ENCODE measurements around the gene AGO4.
"Not testable (repeated sequence)": the region's sequence is repeated elsewhere in the genome, so short reads cannot be mapped to it uniquely, and the experiment has no call there.

AGO4 gene

GRCh38 chr1:35807614-35808449 lies at the start of gene AGO4:
AGO4 (plus strand) TSS chr1:35808016; CDS start chr1:35808417, 401 bp downstream.
- DNase-seq, result no peak

GRCh38 chr1:35762141-35762540 lies 45.7 kb upstream of the AGO4 start:
- DNase-seq, result no peak

DNA sequence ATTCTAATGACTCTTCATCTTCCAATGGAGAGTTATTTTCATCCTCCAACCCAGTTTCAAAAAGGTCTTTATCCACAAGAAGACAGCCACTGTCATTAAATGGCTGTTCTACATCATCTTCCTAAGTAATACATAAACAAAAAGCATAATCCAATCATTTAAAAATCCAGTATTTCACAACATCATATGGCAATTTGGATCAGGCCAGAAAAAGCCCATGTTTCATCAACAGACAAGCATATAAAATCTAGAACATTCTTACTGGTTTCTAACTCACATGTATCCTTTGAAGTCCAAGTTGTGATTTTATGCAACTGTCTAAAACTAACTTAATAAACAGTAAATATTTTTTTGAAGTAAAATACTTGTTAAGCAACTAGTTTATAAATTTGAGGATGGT lies 44.6 kb upstream of the AGO4 start:
- no peak for DNase-seq

- no peak for DNase-seq
Measured at GRCh38 chr1:35764283-35764682, 43.5 kb upstream of the AGO4 start.

- DNase-seq, result no peak
Measured at GRCh38 chr1:35768350-35769187, 39.2 kb upstream of the AGO4 start.

DNA sequence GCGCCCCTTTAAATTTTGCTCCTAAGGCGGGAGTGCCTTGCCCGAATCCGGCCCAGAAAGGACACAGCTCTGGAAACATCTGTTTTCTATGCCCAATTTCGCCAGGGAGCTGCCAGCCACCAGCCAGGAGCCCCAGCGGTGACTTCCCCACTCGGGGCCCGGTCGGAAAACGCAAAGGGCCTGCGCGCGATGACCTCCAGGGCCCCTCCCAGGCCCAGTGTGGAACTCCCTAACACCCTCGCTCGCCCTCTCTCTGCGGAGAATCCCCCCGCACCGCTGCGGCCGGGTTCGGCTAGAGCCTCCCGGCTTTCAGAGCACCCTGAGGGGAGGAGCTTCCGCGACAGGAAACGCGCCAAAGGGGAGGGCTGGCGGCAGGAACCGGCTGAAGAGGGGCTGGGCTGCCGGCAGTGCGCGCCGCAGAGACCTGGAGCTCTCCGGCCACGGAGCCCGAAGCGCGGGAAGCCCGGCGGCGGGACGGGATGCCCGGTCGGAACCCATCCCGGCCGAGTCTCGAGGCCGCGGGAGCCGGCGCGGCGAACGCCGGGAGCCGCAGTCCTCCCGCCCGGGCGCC lies 38.5 kb upstream of the AGO4 start:
- DNase-seq, result peak; percentile 10

DNA sequence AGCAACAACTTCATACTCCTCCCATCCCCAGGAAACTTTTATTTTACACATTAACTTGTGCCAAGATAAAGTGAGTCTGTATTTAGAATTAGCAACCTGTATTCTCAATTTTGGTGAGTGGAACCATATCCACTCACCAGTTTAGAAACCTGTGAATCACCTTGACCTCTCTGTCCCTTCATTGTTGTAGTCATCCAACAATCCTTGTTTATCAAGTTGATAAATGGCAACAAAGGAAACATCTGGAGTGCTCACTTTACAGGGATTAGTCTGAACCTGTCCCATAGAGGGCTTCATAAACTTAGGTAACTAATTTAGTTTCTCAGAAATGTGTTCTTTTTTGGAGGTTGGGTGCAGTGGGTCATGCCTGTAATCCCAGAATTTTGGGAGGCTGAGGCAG lies 34.1 kb upstream of the AGO4 start:
- no peak for DNase-seq

- not testable (repeated sequence) for DNase-seq
Measured at GRCh38 chr1:35776172-35776571, 31.6 kb upstream of the AGO4 start.

DNA sequence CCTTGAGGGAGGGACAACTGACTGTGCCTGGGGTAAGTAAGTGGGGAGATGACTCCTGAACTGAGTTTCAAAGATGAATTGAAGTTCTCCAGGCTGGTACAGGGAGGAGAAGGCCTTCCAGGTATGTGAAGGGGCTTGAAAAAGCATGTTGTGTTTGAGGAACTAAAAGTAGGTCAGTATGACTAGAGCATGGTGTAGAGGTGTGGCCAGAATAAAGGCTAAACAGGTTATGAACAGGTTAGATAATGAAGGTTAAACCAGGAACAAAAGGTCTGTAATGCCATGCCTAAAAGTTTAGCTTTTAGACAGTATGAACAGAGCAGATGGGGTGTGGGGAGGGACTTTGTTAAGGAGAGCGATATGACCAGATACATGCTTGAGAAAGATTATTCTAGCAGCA lies 30.7 kb upstream of the AGO4 start:
- DNase-seq, result no peak

- no peak for DNase-seq
Measured at GRCh38 chr1:35783055-35783583, 24.7 kb upstream of the AGO4 start.

GRCh38 chr1:35784364-35784763 lies 23.5 kb upstream of the AGO4 start:
- DNase-seq, result not testable (repeated sequence)

DNA sequence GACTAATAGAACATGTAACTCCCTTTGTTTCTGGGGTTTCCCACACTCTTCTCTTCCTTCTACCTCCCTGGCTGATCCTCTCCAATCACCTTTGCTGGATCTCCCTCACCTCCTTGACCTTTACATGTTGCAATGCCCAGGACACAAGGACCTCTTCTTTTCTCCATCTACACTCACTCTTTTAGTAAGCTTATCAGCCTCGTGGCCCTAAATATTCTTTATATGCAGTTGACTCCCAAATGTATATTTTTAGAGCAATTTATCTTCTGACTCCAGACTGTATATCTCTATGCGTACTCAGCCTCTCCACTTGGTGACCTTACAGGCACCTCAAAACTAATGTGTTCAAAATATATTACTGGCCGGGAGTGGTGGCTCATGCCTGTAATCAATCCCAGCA lies 19.7 kb upstream of the AGO4 start:
- DNase-seq, result no peak

DNA sequence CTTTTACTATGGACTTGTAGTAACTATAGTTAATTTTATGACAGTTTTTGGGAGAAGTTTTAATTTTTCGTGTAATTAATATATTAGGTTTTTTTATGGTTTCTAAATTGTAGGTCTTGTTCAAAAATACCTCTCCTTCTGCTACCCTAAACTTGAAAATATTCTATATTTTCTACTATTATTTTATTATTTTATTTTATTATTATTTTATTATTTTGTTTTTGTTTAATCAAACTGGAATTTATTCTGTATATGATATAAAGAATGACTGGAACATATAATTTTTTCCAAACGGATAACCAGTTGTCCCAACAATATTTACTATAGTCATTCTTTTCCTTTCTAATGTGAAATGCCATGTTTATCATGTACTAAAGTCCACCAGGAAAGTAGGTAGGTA lies 17.1 kb upstream of the AGO4 start:
- no peak for DNase-seq

DNA sequence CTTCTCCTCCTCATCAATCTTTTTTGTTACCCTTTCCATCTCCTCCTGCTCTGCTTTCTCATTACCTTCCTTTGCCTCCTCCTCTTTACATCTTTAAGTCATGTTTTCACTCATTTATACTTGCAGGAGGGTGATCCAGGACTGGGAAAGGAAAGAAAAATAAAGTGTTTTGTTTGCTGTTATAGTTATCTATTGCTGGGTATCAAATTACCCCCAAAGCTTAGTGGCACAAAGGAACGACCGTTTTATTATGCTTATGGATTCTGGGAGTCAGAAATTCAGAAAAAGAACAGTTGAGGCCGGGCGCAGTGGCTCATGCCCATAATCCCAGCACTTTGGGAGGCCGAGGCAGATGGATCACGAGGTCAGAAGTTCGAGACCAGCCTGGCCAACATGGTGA lies 12.5 kb upstream of the AGO4 start:
- DNase-seq, result no peak

GRCh38 chr1:35797380-35797779 lies 10.4 kb upstream of the AGO4 start:
- no peak for DNase-seq

DNA sequence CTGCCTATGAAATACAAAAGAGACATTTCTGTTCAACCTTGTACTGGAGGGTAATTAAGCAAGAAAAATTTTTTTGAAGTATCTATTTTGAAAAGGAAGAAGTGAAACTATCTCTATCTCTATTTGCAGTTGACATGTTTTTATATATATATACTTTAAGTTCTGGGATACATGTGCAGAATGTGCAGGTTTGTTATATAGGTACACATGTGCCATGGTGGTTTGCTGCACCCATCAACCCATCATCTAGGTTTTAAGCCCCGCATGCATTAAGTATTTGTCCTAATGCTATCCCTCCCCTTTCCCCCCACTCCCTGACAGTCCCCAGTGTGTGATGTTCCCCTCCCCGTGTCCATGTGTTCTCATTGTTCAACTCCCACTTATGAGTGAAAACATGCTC lies 9.8 kb upstream of the AGO4 start:
- not testable (repeated sequence) for DNase-seq

- DNase-seq, result not testable (repeated sequence)
Measured at GRCh38 chr1:35800167-35800887, 7.5 kb upstream of the AGO4 start.

DNA sequence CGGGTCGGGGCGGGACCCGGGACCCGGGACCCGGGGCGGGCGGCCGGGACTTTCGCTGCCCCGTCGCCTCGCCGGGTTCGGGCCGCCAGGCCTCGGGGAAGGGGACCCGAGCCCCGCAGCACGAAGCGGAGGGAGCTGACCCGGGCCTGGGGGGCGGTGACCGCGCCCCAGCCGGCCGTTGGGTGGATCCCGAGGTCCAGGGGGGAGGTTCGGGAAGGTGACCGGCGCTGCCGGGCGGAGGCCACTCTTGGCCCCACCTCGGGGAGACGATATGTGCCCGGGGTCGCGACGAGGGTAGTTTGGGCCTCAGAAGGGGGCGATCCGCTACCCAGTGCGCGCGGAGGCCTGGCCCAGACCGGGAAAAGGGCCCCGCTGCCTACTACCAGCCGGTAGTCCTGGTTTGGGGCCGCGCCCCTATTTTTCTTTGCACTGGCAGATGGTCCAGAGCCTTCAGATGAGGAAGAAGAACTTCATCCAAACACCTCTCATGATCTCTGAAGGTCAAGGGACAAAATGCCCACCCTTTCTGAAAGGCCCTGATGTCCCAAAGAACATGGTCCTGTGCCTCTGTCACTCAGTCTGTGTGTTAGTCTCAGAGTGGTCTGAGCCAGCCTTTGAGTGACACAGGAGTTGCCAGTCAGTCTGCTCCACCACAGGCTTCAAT lies 766 bp downstream of the AGO4 start:
- no peak for DNase-seq

DNA sequence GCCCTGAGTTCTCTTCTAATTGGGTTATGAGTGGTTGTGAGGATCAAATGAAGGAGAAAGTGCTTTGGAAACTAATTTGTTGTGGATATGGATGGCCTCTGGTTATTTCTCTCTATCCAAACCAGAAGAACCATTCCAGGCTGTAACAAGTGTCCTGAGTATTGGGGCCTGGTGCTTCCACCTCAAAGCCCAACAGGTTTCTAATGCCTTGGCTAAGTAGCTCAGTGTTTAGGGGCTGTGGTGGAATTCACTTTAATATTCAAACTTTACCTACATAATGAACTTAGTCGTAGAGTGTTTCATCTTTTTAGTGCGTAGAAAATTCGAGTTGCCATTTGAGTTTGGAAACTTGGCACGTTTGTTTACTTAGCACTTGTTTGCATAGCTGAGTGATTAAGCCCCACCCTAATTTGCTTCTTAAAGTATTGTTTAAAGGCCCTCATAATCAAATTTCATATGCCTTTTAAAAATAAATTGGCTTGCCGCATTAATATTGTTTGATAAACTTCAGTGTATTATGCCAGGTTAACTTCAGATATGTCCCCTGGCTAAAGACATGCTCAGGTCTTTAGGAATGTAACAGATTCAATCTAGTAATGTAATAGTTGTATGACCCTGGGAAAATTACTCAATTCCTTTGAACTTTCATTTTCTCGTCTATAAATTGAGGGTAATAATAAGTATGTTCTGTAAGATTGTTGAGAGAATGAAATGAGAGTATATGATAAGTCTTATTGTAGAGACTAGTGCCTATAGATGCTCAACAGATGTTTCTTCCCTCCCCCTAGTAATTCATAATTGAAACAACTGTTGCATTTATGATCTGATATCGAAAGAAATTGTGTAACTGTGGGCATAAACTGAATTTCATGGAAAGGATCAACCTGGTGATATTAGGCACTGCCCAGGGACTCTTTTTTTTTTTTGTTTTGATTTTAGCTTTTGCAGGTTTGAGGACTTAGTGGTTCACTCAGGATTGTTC lies 1.6 kb downstream of the AGO4 start:
- no peak for DNase-seq

DNA sequence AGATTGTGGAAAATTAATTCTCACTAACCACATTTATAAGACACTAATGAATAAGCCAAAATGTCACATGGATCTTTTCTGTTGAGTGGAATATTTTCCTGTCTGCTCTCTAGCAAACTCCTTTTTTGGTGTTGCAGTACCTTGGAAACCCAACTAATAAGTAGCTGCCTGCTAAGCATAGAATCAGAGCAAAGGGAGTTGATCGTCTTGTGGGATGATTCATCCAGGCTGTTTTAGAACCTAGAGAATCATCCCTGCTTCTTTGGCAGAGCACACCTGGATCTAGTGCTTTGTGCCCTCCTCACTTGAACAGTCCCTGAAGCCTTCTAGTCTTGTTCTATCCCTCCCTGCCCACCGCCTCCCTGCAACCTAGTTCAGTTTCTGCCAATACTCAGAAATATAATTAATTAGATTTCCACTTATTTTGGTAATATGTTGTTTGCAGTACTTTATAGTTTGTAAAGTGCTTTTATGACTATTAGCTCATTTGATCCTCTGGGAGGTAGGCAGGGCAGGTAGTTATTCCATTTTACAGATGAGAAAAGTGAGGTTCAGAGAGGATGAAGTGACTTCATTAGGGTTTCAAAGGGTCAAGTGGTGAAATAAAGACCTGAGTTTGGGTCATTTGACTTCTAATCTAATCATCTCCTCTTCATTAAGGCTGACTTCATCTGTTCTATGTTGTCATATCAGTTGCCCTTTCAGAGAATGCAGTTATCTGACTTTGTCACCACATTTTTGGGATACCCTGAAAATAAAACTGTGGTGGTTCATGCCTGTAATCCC lies 2.5 kb downstream of the AGO4 start:
- no peak for DNase-seq
